H9 (cell line): ENCODE measurements around the gene CRIP2. TPM values are rescaled to one million over a fixed set of nuclear protein-coding genes. Genes with fewer than 3 reads are reported as not detected.
A peak's percentile ranks its signal among the peaks of the same experiment; 100 is the strongest.

Experiments
- DNase-seq: peaks from one replicate; pipeline ENCODE4 v3.0.0-alpha.2; 2017
- H2AFZ ChIP-seq: one replicate; pipeline ENCODE4 v1.6.1; 2013; ENCODE audit warnings: mild to moderate bottlenecking, low read length, control low read depth, moderate library complexity
- H2AK5ac ChIP-seq: 2 replicates; pipeline ENCODE4 v1.6.1; 2013; ENCODE audit warnings: low read length, control low read depth, mixed read lengths; ENCODE audit not compliant: insufficient read length
- H2BK120ac ChIP-seq: one replicate; pipeline ENCODE4 v1.6.1; 2013; ENCODE audit warnings: low read depth, mild to moderate bottlenecking, low read length, control low read depth, inconsistent platforms; ENCODE audit not compliant: poor library complexity, severe bottlenecking
- H2BK12ac ChIP-seq: 2 replicates; pipeline ENCODE4 v1.6.1; 2013; ENCODE audit warnings: low read length, control low read depth, mixed read lengths, low read depth; ENCODE audit not compliant: insufficient read length
- H2BK15ac ChIP-seq: 2 replicates; pipeline ENCODE4 v1.6.1; 2013; ENCODE audit warnings: low read depth, low read length, control low read depth
- H2BK20ac ChIP-seq: one replicate; pipeline ENCODE4 v1.6.1; 2013; ENCODE audit warnings: low read depth, mild to moderate bottlenecking, low read length, control low read depth, inconsistent platforms; ENCODE audit not compliant: poor library complexity, severe bottlenecking
- H2BK5ac ChIP-seq: 2 replicates; pipeline ENCODE4 v1.6.1; 2013; ENCODE audit warnings: low read length, control low read depth, mixed read lengths; ENCODE audit not compliant: insufficient read length
- H3K14ac ChIP-seq: 2 replicates; pipeline ENCODE4 v1.6.1; 2013; ENCODE audit warnings: low read length, control low read depth; ENCODE audit not compliant: insufficient read depth
- H3K18ac ChIP-seq: 2 replicates; pipeline ENCODE4 v1.6.1; 2013; ENCODE audit warnings: low read depth, mild to moderate bottlenecking, mixed read lengths, low read length, control low read depth; ENCODE audit not compliant: insufficient read length
- H3K23ac ChIP-seq: 2 replicates; pipeline ENCODE4 v1.6.1; 2013; ENCODE audit warnings: low read length, control low read depth, mixed read lengths, low read depth; ENCODE audit not compliant: insufficient read length
- H3K23me2 ChIP-seq: 2 replicates; pipeline ENCODE4 v1.6.1; 2013; ENCODE audit warnings: low read depth, mild to moderate bottlenecking, mixed read lengths, low read length, control low read depth; ENCODE audit not compliant: insufficient read length, poor library complexity, severe bottlenecking
- H3K27ac ChIP-seq: 2 replicates; pipeline ENCODE4 v1.5.1; 2013; ENCODE audit warnings: low read length, control low read depth, mixed read lengths, low read depth; ENCODE audit not compliant: insufficient read length
- H3K27me3 ChIP-seq: 2 replicates; pipeline ENCODE4 v1.6.1; 2013; ENCODE audit warnings: low read length, control low read depth, inconsistent platforms; ENCODE audit not compliant: insufficient read depth
- H3K4ac ChIP-seq: 2 replicates; pipeline ENCODE4 v1.6.1; 2013; ENCODE audit warnings: low read depth, mild to moderate bottlenecking, control low read depth, inconsistent platforms, low read length, moderate library complexity
- H3K4me1 ChIP-seq: 2 replicates; pipeline ENCODE4 v1.6.1; 2013; ENCODE audit warnings: low read length, control low read depth, inconsistent platforms; ENCODE audit not compliant: insufficient read depth
- H3K4me2 ChIP-seq: 2 replicates; pipeline ENCODE4 v1.6.1; 2013; ENCODE audit warnings: low read length, control low read depth, mixed read lengths; ENCODE audit not compliant: insufficient read length, insufficient read depth
- H3K56ac ChIP-seq: 2 replicates; pipeline ENCODE4 v1.6.1; 2013; ENCODE audit warnings: low read depth, mild to moderate bottlenecking, mixed read lengths, low read length, control low read depth; ENCODE audit not compliant: insufficient read length
- H3K79me1 ChIP-seq: 2 replicates; pipeline ENCODE4 v1.6.1; 2013; ENCODE audit warnings: low read depth, mild to moderate bottlenecking, moderate library complexity, low read length, control low read depth, inconsistent platforms; ENCODE audit not compliant: insufficient read depth, poor library complexity, severe bottlenecking
- H3K79me2 ChIP-seq: 2 replicates; pipeline ENCODE4 v1.6.1; 2013; ENCODE audit warnings: low read length, control low read depth, inconsistent platforms; ENCODE audit not compliant: insufficient read depth
- H3K9ac ChIP-seq: 2 replicates; pipeline ENCODE4 v1.6.1; 2013; ENCODE audit warnings: low read length, control low read depth, mixed read lengths; ENCODE audit not compliant: insufficient read length; ENCODE audit errors: extremely low read depth
- H3K9me3 ChIP-seq: one replicate; pipeline ENCODE4 v1.6.1; 2013; ENCODE audit warnings: low read depth, low read length, inconsistent platforms; ENCODE audit not compliant: control insufficient read depth
- H3T11ph ChIP-seq: one replicate; pipeline ENCODE4 v1.6.1; 2013; ENCODE audit warnings: mild to moderate bottlenecking, low read length, control low read depth, inconsistent platforms
- H4K20me1 ChIP-seq: one replicate; pipeline ENCODE4 v1.6.1; 2013; ENCODE audit not compliant: control insufficient read depth, insufficient read length, insufficient read depth
- H4K5ac ChIP-seq: 2 replicates; pipeline ENCODE4 v1.6.1; 2013; ENCODE audit warnings: low read depth, mild to moderate bottlenecking, mixed read lengths, low read length, control low read depth; ENCODE audit not compliant: insufficient read length
- H4K8ac ChIP-seq: replicated peaks from 2 replicates; pipeline ENCODE4 v1.6.1; 2013; ENCODE audit warnings: low read length, control low read depth, mixed read lengths, low read depth; ENCODE audit not compliant: insufficient read length
- H4K91ac ChIP-seq: 2 replicates; pipeline ENCODE4 v1.6.1; 2013; ENCODE audit warnings: low read depth, mild to moderate bottlenecking, moderate library complexity, mixed read lengths, low read length, control low read depth; ENCODE audit not compliant: insufficient read length
- H3K27ac Mint-ChIP-seq, 3 experiments: 2 replicates in 2 of 3; 3 replicates in 1 of 3; pipeline ENCODE4 v1.8.0; 2020 to 2021; ENCODE audit warnings: mixed read lengths in 3 of 3, mild to moderate bottlenecking in 1 of 3, moderate library complexity in 1 of 3
- H3K27me3 Mint-ChIP-seq: 2 replicates; pipeline ENCODE4 v1.8.0; 2021; ENCODE audit warnings: low read depth, mild to moderate bottlenecking, moderate library complexity, mixed read lengths
- H3K36me3 Mint-ChIP-seq, 3 experiments: 2 replicates in 2 of 3; 3 replicates in 1 of 3; pipeline ENCODE4 v1.8.0; 2020 to 2021; ENCODE audit warnings: low read depth in 3 of 3, mixed read lengths in 3 of 3; ENCODE audit not compliant: insufficient read depth in 1 of 3
- H3K4me1 Mint-ChIP-seq, 2 experiments: 2 replicates each; pipeline ENCODE4 v1.8.0; 2020; ENCODE audit warnings: mixed read lengths in 2 of 2
- H3K4me3 Mint-ChIP-seq, 2 experiments: 2 replicates in 1 of 2; 3 replicates in 1 of 2; pipeline ENCODE4 v1.8.0; 2020 to 2021; ENCODE audit warnings: mild to moderate bottlenecking in 2 of 2, mixed read lengths in 2 of 2, moderate library complexity in 1 of 2
- H3K9me3 Mint-ChIP-seq, 2 experiments: 2 replicates in 1 of 2; 3 replicates in 1 of 2; pipeline ENCODE4 v1.8.0; 2020; ENCODE audit warnings: mild to moderate bottlenecking in 2 of 2, mixed read lengths in 2 of 2, moderate library complexity in 1 of 2
- WGBS: extraction: QIAGEN DNeasy Blood & Tissue Kit; methylation state at CpG from one replicate; pipeline ENCODE4 v1.1.7; 2013; ENCODE audit warnings: missing lambda C conversion rate, low lambda C conversion rate, mixed read lengths; ENCODE audit not compliant: insufficient read length; ENCODE audit errors: extremely low coverage; 5-methylcytosine and 5-hydroxymethylcytosine counted together
- total RNA-seq: library from RNA; stranded (reverse); gene quantifications from 2 replicates; pipeline ENCODE4 v1.2.1, GENCODE V29; 2021
- TF ChIP-seq, protein P1 (sequence below): fragments of 200-600 bp; sonication (generic); conservative IDR thresholded peaks from 3 replicates; pipeline ENCODE4 v1.8.0; 2021; ENCODE audit warnings: antibody characterized with exemption, mild to moderate bottlenecking

The CRIP2 gene
- total RNA-seq, 1 experiment from 2014 or later: 5.7 TPM

GRCh38 chr14:105480199-105480746 is 5.7 kb downstream of the CRIP2 start:
- H3K4me2 ChIP-seq: no peak overlapping the region
- Mint-ChIP-seq H3K27me3 (peaks cover 86% of the 10 kb centered on the region), H3K9me3 (peaks cover 0 to 3% of the 10 kb centered on the region in 2 experiments; a peak in 1 of 5 replicates)

More at GRCh38 chr14:105480199-105480746, 5.7 kb downstream of the CRIP2 start:
- H3K23ac ChIP-seq: no peak overlapping the region
- H3K4ac ChIP-seq: no peak overlapping the region
- no peak overlapping the region for H2BK20ac ChIP-seq
- no peak overlapping the region for H2BK120ac ChIP-seq
- H3K27ac ChIP-seq: no peak overlapping the region
- H3K79me1 ChIP-seq: no peaks in the 10 kb centered on the region
- H4K91ac ChIP-seq: no peak overlapping the region
- no peaks in the 10 kb centered on the region for H4K20me1 ChIP-seq
- H3K14ac ChIP-seq: no peak overlapping the region
- H3K56ac ChIP-seq: no peak overlapping the region
- H3T11ph ChIP-seq: no peak overlapping the region
- no peak overlapping the region for H2BK15ac ChIP-seq
- H3K9me3 ChIP-seq: no peaks in the 10 kb centered on the region
- no peak overlapping the region for H4K8ac ChIP-seq
- no peaks in the 10 kb centered on the region; the same call in 1 of the 2 replicates for H3K4me1 ChIP-seq
- DNase-seq: no peak
- H2BK5ac ChIP-seq: no peak overlapping the region
- no peak overlapping the region for H4K5ac ChIP-seq
- H3K9ac ChIP-seq: no peak overlapping the region
- no peak overlapping the region for H2AK5ac ChIP-seq
- H2AFZ ChIP-seq: no peak overlapping the region
- Mint-ChIP-seq H3K4me3 (peak overlapping the region in 1 of 2 experiments; percentile 74; a peak in 2 of 5 replicates), H3K36me3 (no peaks in the 10 kb centered on the region), H3K27ac (no peak overlapping the region), H3K4me1 (peaks cover 11 to 35% of the 10 kb centered on the region in 2 experiments)
- TF ChIP-seq, protein P1, sequence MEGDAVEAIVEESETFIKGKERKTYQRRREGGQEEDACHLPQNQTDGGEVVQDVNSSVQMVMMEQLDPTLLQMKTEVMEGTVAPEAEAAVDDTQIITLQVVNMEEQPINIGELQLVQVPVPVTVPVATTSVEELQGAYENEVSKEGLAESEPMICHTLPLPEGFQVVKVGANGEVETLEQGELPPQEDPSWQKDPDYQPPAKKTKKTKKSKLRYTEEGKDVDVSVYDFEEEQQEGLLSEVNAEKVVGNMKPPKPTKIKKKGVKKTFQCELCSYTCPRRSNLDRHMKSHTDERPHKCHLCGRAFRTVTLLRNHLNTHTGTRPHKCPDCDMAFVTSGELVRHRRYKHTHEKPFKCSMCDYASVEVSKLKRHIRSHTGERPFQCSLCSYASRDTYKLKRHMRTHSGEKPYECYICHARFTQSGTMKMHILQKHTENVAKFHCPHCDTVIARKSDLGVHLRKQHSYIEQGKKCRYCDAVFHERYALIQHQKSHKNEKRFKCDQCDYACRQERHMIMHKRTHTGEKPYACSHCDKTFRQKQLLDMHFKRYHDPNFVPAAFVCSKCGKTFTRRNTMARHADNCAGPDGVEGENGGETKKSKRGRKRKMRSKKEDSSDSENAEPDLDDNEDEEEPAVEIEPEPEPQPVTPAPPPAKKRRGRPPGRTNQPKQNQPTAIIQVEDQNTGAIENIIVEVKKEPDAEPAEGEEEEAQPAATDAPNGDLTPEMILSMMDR: no peak
- peaks cover 35% of the 10 kb centered on the region for H3K27me3 ChIP-seq
- no peaks in the 10 kb centered on the region for H3K79me2 ChIP-seq
- no peak overlapping the region for H2BK12ac ChIP-seq
- no CpG with 5 or more reads among the region's 15 CpGs for WGBS
- peaks cover 11% of the 10 kb centered on the region for H3K23me2 ChIP-seq
- H3K18ac ChIP-seq: no peak overlapping the region
